Mucosa of rectum (tissue), 2 donors: Measurements from ENCODE around the gene FBLN2.

Source experiments
- H3K27ac ChIP-seq, 2 donors: one replicate each; pipeline ENCODE4 v1.7.0; 2013; ENCODE audit warnings: inconsistent platforms in 2 of 2, low read depth in 2 of 2, low read length in 2 of 2
- H3K27me3 ChIP-seq, 2 donors: one replicate each; pipeline ENCODE4 v1.7.0; 2013; ENCODE audit warnings: low read length in 2 of 2; ENCODE audit not compliant: control insufficient read depth in 2 of 2, insufficient read depth in 2 of 2
- H3K36me3 ChIP-seq, 2 donors: one replicate each; pipeline ENCODE4 v1.7.0; 2013; ENCODE audit warnings: low read length in 2 of 2; ENCODE audit not compliant: control insufficient read depth in 2 of 2, insufficient read depth in 2 of 2
- H3K4me1 ChIP-seq, 2 donors: one replicate each; pipeline ENCODE4 v1.7.0; 2013; ENCODE audit warnings: low read length in 2 of 2, mild to moderate bottlenecking in 1 of 2; ENCODE audit not compliant: control insufficient read depth in 2 of 2, insufficient read depth in 2 of 2
- H3K4me3 ChIP-seq, 2 donors: one replicate each; pipeline ENCODE4 v1.7.0; 2013; ENCODE audit warnings: low read length in 2 of 2
- H3K9ac ChIP-seq, 2 donors: one replicate each; pipeline ENCODE4 v1.7.0; 2013; ENCODE audit warnings: low read length in 2 of 2, low read depth in 1 of 2, mild to moderate bottlenecking in 1 of 2
- H3K9me3 ChIP-seq, 2 donors: one replicate each; pipeline ENCODE4 v1.7.0; 2013; ENCODE audit warnings: low read length in 2 of 2; ENCODE audit not compliant: control insufficient read depth in 2 of 2
- donor health status: healthy.
- donor health status: Normal muscosa, but diverticular disease.

The FBLN2 gene

GRCh38 chr3:13571831-13572750 lies 23.2 kb downstream of the FBLN2 start:
- Histone ChIP-seq H3K27ac (no peak overlapping the region), H3K4me1 (no peaks in the 10 kb centered on the region), H3K36me3 (no peaks in the 10 kb centered on the region), H3K9ac (no peak overlapping the region), H3K27me3 (no peaks in the 10 kb centered on the region), H3K4me3 (no peak overlapping the region), H3K9me3 (no peaks in the 10 kb centered on the region)

GRCh38 chr3:13572926-13573623 lies 24.1 kb downstream of the FBLN2 start:
- Histone ChIP-seq H3K9ac (no peak overlapping the region), H3K27me3 (no peaks in the 10 kb centered on the region), H3K4me1 (no peaks in the 10 kb centered on the region), H3K36me3 (no peaks in the 10 kb centered on the region), H3K4me3 (no peak overlapping the region), H3K27ac (no peak overlapping the region), H3K9me3 (no peaks in the 10 kb centered on the region)

- Histone ChIP-seq H3K9me3 (no peaks in the 10 kb centered on the region), H3K27me3 (no peaks in the 10 kb centered on the region), H3K27ac (no peak overlapping the region), H3K4me3 (no peak overlapping the region), H3K9ac (no peak overlapping the region), H3K4me1 (no peaks in the 10 kb centered on the region), H3K36me3 (no peaks in the 10 kb centered on the region)
Observed at GRCh38 chr3:13574083-13574797, 25.3 kb downstream of the FBLN2 start.

- no peaks in the 10 kb centered on the region for H3K36me3 ChIP-seq
- H3K27ac ChIP-seq = no peak overlapping the region
- no peaks in the 10 kb centered on the region for H3K4me1 ChIP-seq
- no peak overlapping the region for H3K9ac ChIP-seq
- H3K27me3 ChIP-seq = no peaks in the 10 kb centered on the region
- H3K9me3 ChIP-seq = no peaks in the 10 kb centered on the region
- no peak overlapping the region for H3K4me3 ChIP-seq
Observed at GRCh38 chr3:13574798-13575451, 26.0 kb downstream of the FBLN2 start.

GRCh38 chr3:13575459-13576061 lies 26.6 kb downstream of the FBLN2 start:
- no peaks in the 10 kb centered on the region for H3K4me1 ChIP-seq
- no peak overlapping the region for H3K27ac ChIP-seq
- no peaks in the 10 kb centered on the region for H3K9me3 ChIP-seq
- no peaks in the 10 kb centered on the region for H3K27me3 ChIP-seq
- no peak overlapping the region for H3K9ac ChIP-seq
- H3K36me3 ChIP-seq = no peaks in the 10 kb centered on the region
- H3K4me3 ChIP-seq = no peak overlapping the region

GRCh38 chr3:13577181-13578121 lies 28.5 kb downstream of the FBLN2 start:
- no peaks in the 10 kb centered on the region for H3K9me3 ChIP-seq
- H3K4me1 ChIP-seq = no peaks in the 10 kb centered on the region
- no peaks in the 10 kb centered on the region for H3K27me3 ChIP-seq
- H3K9ac ChIP-seq = no peak overlapping the region
- H3K4me3 ChIP-seq = no peak overlapping the region
- H3K36me3 ChIP-seq = no peaks in the 10 kb centered on the region
- no peak overlapping the region for H3K27ac ChIP-seq

GRCh38 chr3:13578251-13578650 lies 29.3 kb downstream of the FBLN2 start:
- no peaks in the 10 kb centered on the region for H3K36me3 ChIP-seq
- H3K9ac ChIP-seq = no peak overlapping the region
- no peaks in the 10 kb centered on the region for H3K27me3 ChIP-seq
- H3K27ac ChIP-seq = no peak overlapping the region
- H3K9me3 ChIP-seq = no peaks in the 10 kb centered on the region
- H3K4me1 ChIP-seq = no peaks in the 10 kb centered on the region
- H3K4me3 ChIP-seq = no peak overlapping the region

GRCh38 chr3:13579063-13579462 lies 30.1 kb downstream of the FBLN2 start:
- Histone ChIP-seq H3K9ac (no peak overlapping the region), H3K27ac (no peak overlapping the region), H3K9me3 (no peaks in the 10 kb centered on the region), H3K27me3 (no peaks in the 10 kb centered on the region), H3K4me3 (no peak overlapping the region), H3K36me3 (no peaks in the 10 kb centered on the region), H3K4me1 (no peaks in the 10 kb centered on the region)
